ENCODE data around the gene CYYR1. TPM values are rescaled to one million over a fixed set of nuclear protein-coding genes. Genes with fewer than 3 reads are reported as not detected.

Gene CYYR1
- polyA plus RNA-seq, 1 donor (not counting 4 experiments of a cell fraction or from before 2014, with no cell fraction given), result 1.5 TPM

DNA sequence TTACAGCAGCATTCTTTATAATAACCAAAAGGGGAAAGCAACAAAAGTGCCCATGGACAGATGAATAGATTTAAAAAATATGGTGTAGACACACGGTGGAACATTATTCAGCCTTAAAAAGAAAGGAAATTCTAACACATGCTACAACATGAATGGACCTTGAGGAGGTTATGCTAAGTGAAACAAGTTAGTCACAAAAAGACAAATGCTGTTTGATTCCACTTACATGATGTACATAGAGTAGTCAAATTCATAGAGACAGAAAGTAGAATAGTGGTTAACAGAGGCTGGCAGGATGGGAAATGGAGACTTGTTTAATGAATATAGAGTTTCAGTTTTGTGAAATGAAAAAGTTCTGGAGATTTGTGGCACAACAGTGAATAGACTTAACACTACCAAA is 151.4 kb downstream of the CYYR1 start:
- dilution Hi-C loops (cut with MboI; ENCODE audit: extremely low pct_ligation_motif_present, low sequenced_read_pairs), result no loop called here
- H3K27me3 ChIP-seq (ENCODE audit: control insufficient read depth, extremely low read depth, insufficient read depth, low read length), result no peaks in the 10 kb centered on the region
- no peaks in the 10 kb centered on the region for H3K36me3 ChIP-seq (ENCODE audit: control insufficient read depth in 2 of 2, extremely low read depth in 1 of 2, insufficient read depth in 2 of 2, low read length in 2 of 2)
- no peak overlapping the region for H3K27ac ChIP-seq (ENCODE audit: control insufficient read depth, insufficient read depth, low read length)
- DNase-seq (ENCODE audit: low read depth, low spot score), result no peak
- TF ChIP-seq EZH2 (IDR thresholded peaks at IDR 0.05; ENCODE audit: low read length), result no peak
- TF ChIP-seq, protein P1, sequence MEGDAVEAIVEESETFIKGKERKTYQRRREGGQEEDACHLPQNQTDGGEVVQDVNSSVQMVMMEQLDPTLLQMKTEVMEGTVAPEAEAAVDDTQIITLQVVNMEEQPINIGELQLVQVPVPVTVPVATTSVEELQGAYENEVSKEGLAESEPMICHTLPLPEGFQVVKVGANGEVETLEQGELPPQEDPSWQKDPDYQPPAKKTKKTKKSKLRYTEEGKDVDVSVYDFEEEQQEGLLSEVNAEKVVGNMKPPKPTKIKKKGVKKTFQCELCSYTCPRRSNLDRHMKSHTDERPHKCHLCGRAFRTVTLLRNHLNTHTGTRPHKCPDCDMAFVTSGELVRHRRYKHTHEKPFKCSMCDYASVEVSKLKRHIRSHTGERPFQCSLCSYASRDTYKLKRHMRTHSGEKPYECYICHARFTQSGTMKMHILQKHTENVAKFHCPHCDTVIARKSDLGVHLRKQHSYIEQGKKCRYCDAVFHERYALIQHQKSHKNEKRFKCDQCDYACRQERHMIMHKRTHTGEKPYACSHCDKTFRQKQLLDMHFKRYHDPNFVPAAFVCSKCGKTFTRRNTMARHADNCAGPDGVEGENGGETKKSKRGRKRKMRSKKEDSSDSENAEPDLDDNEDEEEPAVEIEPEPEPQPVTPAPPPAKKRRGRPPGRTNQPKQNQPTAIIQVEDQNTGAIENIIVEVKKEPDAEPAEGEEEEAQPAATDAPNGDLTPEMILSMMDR (optimal IDR thresholded peaks at IDR 0.05 in 1 of 3, IDR thresholded peaks at IDR 0.05 in 1 of 3, conservative IDR thresholded peaks at IDR 0.05 in 1 of 3; ENCODE audit: extremely low read depth in 1 of 3, insufficient read depth in 2 of 3, low read length in 3 of 3), result no peak
- FAIRE-seq, result peak; percentile 46
- H3K4me1 ChIP-seq (ENCODE audit: control insufficient read depth, extremely low read depth, insufficient read depth, low read length), result peaks cover 9% of the 10 kb centered on the region
- peak overlapping the region; percentile 10 for H2AFZ ChIP-seq (ENCODE audit: control insufficient read depth, low read length)
- H3K9ac ChIP-seq (ENCODE audit: control insufficient read depth, extremely low read depth, insufficient read depth, low read length), result no peak overlapping the region
- H3K4me3 ChIP-seq (ENCODE audit: control insufficient read depth in 2 of 3, extremely low read depth in 1 of 3, insufficient read depth in 2 of 3, low read depth in 1 of 3, low read length in 3 of 3), result no peak overlapping the region
- no peaks in the 10 kb centered on the region for H4K20me1 ChIP-seq (ENCODE audit: control insufficient read depth, extremely low read depth, insufficient read depth, low read length)
- H3K79me2 ChIP-seq (ENCODE audit: control insufficient read depth, insufficient read depth, low read length), result no peaks in the 10 kb centered on the region
- H3K9me3 ChIP-seq (ENCODE audit: control insufficient read depth, low read depth, low read length), result no peaks in the 10 kb centered on the region
- no peak overlapping the region for H3K4me2 ChIP-seq (ENCODE audit: control insufficient read depth, extremely low read depth, insufficient read depth, low read depth, low read length)
- no peaks in the 10 kb centered on the region for H3K9me1 ChIP-seq (ENCODE audit: control insufficient read depth, extremely low read depth, insufficient read depth, low read length)

Measured in keratinocyte (primary cell).